Measurements from ENCODE around the gene ACSF2. TPM values are rescaled to one million over a fixed set of nuclear protein-coding genes. Genes with fewer than 3 reads are reported as not detected.
"Not testable (repeated sequence)": the region's sequence is repeated elsewhere in the genome, so short reads cannot be mapped to it uniquely, and the experiment has no call there.

The ACSF2 gene
- total RNA-seq, 1 donor from 2014 or later, result 26.1 TPM

DNA sequence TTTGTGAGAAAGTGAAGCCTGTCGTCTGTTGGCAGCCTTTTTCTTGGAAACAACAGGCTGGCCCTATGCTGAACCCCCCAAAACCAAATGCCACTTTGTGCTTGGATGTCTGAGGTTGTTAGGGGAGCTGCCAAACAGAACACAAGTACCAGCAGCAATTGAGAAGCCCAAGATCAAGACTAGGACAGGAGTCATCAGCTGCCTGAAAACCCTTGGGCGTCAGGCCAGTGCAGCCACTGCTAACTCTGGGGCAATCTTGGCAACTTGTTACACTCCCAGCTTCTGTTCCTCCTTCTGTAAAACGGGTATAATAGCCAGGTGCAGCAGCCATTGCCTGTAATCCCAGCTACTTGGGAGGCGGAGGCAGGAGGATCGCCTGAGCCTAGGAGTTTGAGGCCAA, 19.4 kb upstream of the ACSF2 start:
- Histone ChIP-seq H3K4me1 (no peaks in the 10 kb centered on the region), H3K4me3 (no peak overlapping the region), H3K36me3 (no peaks in the 10 kb centered on the region), H3K27me3 (no peaks in the 10 kb centered on the region), H3K27ac (no peak overlapping the region), H3K9me3 (no peaks in the 10 kb centered on the region)
- intact Hi-C loops (cut with DNase I), result no loop called here
- DNase-seq (ENCODE audit: low spot score in 2 of 2), result peak in 1 of 2 donors; percentile 33
- TF ChIP-seq, protein P1, sequence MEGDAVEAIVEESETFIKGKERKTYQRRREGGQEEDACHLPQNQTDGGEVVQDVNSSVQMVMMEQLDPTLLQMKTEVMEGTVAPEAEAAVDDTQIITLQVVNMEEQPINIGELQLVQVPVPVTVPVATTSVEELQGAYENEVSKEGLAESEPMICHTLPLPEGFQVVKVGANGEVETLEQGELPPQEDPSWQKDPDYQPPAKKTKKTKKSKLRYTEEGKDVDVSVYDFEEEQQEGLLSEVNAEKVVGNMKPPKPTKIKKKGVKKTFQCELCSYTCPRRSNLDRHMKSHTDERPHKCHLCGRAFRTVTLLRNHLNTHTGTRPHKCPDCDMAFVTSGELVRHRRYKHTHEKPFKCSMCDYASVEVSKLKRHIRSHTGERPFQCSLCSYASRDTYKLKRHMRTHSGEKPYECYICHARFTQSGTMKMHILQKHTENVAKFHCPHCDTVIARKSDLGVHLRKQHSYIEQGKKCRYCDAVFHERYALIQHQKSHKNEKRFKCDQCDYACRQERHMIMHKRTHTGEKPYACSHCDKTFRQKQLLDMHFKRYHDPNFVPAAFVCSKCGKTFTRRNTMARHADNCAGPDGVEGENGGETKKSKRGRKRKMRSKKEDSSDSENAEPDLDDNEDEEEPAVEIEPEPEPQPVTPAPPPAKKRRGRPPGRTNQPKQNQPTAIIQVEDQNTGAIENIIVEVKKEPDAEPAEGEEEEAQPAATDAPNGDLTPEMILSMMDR (IDR thresholded peaks at IDR 0.05), result no peak

DNA sequence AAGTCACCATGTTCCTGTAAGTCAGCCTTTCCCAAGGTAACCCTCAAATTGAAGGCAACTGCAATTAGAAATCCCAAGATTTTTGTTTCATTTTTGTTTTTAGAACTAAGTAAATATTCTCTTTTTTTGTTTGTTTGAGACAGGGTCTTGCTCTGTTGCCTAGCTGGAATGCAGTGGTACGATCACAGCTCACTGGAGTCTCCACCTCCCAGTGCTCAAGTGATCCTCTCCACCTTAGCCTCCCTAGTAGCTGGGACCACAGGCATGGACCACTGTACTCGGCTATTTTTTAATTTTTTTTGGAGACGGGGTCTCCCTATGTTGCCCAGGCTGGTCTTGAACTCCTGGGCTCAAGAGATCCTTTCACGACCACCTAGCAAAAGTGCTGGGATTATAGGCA, 18.1 kb upstream of the ACSF2 start:
- H3K4me1 ChIP-seq, result no peaks in the 10 kb centered on the region
- H3K27ac ChIP-seq, result no peak overlapping the region
- no peak overlapping the region for H3K4me3 ChIP-seq
- no peak for DNase-seq (ENCODE audit: low spot score in 2 of 2)
- no peaks in the 10 kb centered on the region for H3K27me3 ChIP-seq
- no peaks in the 10 kb centered on the region for H3K36me3 ChIP-seq
- intact Hi-C loops (cut with DNase I), result no loop called here
- TF ChIP-seq, protein P1 (IDR thresholded peaks at IDR 0.05), result no peak
- no peaks in the 10 kb centered on the region for H3K9me3 ChIP-seq

DNA sequence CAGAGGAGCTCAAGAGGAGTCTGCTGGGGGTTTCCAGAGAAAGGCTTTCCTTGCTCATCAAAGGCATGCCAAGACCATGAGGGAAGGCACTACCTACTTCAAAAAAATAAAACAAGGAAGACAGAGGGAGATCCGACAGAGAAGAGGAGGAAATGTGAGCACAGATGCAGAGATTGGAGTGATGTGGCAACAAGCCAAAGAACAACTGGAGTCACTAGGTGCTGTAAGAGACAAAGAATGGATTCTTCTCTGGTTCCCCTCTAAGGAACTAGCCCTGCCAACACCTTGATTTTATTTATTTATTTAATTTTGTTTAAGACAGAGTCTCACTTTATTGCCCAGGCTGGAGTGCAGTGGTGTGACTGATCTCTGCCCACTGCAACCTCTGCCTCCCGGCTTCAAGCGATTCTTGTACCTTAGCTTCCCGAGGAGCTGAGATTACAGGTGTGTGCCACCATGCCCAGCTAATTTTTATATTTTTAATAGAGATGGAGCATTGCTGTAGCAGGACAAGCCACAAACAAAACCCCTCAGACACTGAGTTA, 13.8 kb upstream of the ACSF2 start:
- intact Hi-C loops (cut with DNase I), result no loop called here
- TF ChIP-seq, protein P1 (IDR thresholded peaks at IDR 0.05), result no peak
- no peaks in the 10 kb centered on the region for H3K4me1 ChIP-seq
- no peak overlapping the region for H3K4me3 ChIP-seq
- H3K27me3 ChIP-seq, result no peaks in the 10 kb centered on the region
- H3K27ac ChIP-seq, result no peak overlapping the region
- no peaks in the 10 kb centered on the region for H3K9me3 ChIP-seq
- no peaks in the 10 kb centered on the region for H3K36me3 ChIP-seq
- no peak for DNase-seq (ENCODE audit: low spot score in 2 of 2)

DNA sequence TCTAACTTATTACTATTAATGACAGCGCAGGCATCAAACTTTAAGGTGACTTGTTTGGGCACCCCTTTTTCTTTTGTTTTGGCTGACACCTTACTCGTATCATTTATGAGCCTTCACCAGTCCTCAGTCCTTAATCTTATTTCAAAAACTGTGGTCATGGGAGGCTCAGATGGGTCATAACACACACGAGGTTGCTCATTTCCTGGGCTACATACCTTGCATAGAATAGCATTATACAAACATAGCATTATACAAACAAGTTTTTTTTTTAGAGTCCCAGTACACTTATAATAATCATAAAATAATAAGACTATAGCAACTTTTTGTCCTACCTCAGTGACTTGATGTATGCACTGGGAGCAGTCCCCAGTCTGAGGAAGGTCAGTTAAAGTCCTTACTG, 11.2 kb upstream of the ACSF2 start:
- TF ChIP-seq, protein P1 (IDR thresholded peaks at IDR 0.05), result no peak
- no peaks in the 10 kb centered on the region for H3K36me3 ChIP-seq
- no peak overlapping the region for H3K27ac ChIP-seq
- H3K27me3 ChIP-seq, result no peaks in the 10 kb centered on the region
- H3K4me1 ChIP-seq, result no peaks in the 10 kb centered on the region
- intact Hi-C loops (cut with DNase I), result no loop called here
- H3K4me3 ChIP-seq, result no peak overlapping the region
- no peak for DNase-seq (ENCODE audit: low spot score in 2 of 2)
- H3K9me3 ChIP-seq, result no peaks in the 10 kb centered on the region

DNA sequence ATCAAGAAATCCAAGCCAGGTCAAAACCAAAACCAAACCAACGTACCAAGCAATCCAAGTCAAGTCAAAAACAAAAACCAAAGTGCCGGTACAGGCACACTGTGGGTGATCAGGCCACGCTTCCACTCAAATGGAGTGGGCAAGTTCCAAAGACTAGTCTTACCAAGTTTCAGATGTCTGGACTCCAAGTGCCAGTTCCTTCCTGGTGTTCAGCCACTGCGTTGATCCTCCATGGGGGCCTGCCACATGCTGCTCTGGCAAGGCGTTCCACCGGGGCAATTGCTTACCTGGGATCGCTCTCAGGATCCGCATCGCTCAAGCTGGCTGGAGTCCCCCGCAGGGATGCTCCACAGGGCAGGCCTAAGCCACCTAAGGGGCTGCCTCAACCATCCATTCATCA, 6.4 kb upstream of the ACSF2 start:
- H3K9me3 ChIP-seq; H3K4me3 ChIP-seq; DNase-seq (ENCODE audit: low spot score in 2 of 2); H3K27ac ChIP-seq; intact Hi-C loops (cut with DNase I); H3K36me3 ChIP-seq; H3K27me3 ChIP-seq; H3K4me1 ChIP-seq: not testable (repeated sequence)

DNA sequence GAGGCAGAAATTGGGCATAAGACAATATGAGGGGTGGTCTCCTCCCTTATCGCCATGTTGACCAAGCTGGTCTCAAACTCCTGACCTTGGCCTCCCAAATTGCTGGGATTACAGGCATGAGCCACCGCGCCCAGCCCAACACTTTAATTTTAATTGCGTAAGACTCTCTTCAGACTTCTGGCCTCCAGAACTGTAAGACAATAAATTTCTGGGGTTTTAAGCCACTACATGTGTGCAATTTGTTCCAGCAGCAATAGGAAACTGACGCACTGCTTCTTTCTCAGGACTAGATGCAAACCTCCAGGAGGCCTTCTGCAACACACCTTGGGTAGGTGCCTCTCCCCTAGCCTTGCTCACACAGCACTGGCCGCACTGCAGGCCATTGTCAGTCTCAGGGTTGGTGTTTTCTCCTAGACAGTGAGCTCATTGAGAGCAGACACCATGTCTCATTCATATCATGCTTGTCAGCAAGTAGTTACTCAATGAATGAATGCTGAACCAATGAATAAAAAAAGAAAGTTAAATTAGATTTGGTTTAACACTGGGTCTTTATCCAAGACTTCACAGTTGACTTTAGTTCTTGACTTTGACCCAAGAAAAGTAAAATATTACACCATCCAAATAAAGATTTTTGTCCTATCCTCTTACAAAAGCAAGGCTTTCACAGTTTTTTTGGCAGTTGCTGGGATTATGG, 5.5 kb upstream of the ACSF2 start:
- DNase-seq (ENCODE audit: low spot score in 2 of 2), result no peak
- Histone ChIP-seq H3K4me1 (peaks cover 2 to 7% of the 10 kb centered on the region in 2 donors), H3K27ac (no peak overlapping the region), H3K27me3 (no peaks in the 10 kb centered on the region), H3K4me3 (peak overlapping the region in 1 of 2 donors; percentile 2), H3K9me3 (no peaks in the 10 kb centered on the region), H3K36me3 (no peaks in the 10 kb centered on the region)
- intact Hi-C loops (cut with DNase I), result no loop called here
- TF ChIP-seq, protein P1 (IDR thresholded peaks at IDR 0.05), result no peak
